ENCODE measurements around the gene GPR31. TPM values are rescaled to one million over a fixed set of nuclear protein-coding genes. Genes with fewer than 3 reads are reported as not detected.

The GPR31 gene
- total and polyA plus RNA-seq, 2 donors (not counting 1 experiment from before 2014, with no cell fraction given): not detected

DNA sequence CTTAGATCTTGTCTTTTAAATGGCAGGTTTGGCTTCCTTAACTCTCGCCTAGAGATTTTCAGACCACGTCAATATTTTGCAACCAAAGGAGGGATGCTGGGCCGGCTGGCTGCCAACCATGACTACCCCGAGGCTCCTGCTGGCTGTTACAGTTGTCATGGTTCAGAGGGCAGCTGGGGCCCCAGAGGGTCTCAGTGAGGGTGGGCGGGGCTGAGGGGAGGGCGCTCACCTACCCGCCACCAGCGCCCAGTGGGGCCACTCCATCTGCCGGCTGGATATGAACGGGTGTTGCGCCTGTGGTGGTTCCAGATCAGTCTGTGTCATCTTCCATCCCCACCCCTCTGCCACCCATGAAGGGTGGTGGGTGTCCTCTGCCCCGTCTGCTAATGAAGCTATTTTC is 12.3 kb downstream of the GPR31 start:
- no peak overlapping the region for H3K27ac ChIP-seq (ENCODE audit: low read length in 2 of 2)
- H3K27ac Mint-ChIP-seq: no peak overlapping the region
- ChIA-PET POLR2A (interaction anchor here (0.7 kb wide), 2 partner anchors 17 to 57 kb away, joined by 3 read pairs; no protein-coding TSS in a partner anchor), CTCF (interaction anchor here (0.6 to 21.7 kb wide), 5 partner anchors 22 to 358 kb away, joined by 4 to 437 read pairs (median 4); partner anchors contain the start of gene CCR6)
- 74% methylated on average over 5 of the region's 12 CpGs for WGBS (ENCODE audit: insufficient coverage)
- H3K4me3 Mint-ChIP-seq: peak overlapping the region; percentile 35
- H3K4me1 ChIP-seq (ENCODE audit: control insufficient read depth in 2 of 2, insufficient read depth in 2 of 2, low read length in 2 of 2): peaks cover 24 to 28% of the 10 kb centered on the region in 2 donors
- H3K9me3 ChIP-seq (ENCODE audit: control extremely low read depth in 1 of 3, control insufficient read depth in 2 of 3, insufficient read depth in 1 of 3, low read length in 2 of 3): no peaks in the 10 kb centered on the region
- intact Hi-C loops (cut with micrococcal nuclease): no loop called here
- H3K36me3 ChIP-seq (replicated peaks in 1 of 2; ENCODE audit: control extremely low read depth in 1 of 2, control insufficient read depth in 1 of 2, extremely low read depth in 1 of 2, insufficient read depth in 2 of 2, low read length in 1 of 2): peaks cover 0 to 6% of the 10 kb centered on the region in 2 experiments
- ATAC-seq (ENCODE audit: low read depth): no peak
- peaks cover 7% of the 10 kb centered on the region for H4K20me1 ChIP-seq (ENCODE audit: control insufficient read depth, insufficient read depth, low read length, poor library complexity, severe bottlenecking)
- H3K79me2 ChIP-seq (ENCODE audit: control insufficient read depth, insufficient read depth, low read length): peaks cover 64% of the 10 kb centered on the region
- no peaks in the 10 kb centered on the region for H3K27me3 ChIP-seq (replicated peaks in 1 of 4; ENCODE audit: control extremely low read depth in 1 of 4, control insufficient read depth in 3 of 4, insufficient read depth in 4 of 4, low read length in 3 of 4)
- H3K4me2 ChIP-seq (replicated peaks; ENCODE audit: low read depth, low read length, poor library complexity, severe bottlenecking): peak overlapping the region; percentile 34
- DNase-seq: no peak
- H2AFZ ChIP-seq (ENCODE audit: insufficient read depth, low read depth, low read length, poor library complexity, severe bottlenecking): peak overlapping the region; percentile 39
- no peaks in the 10 kb centered on the region for H3K27me3 Mint-ChIP-seq
- TF ChIP-seq, protein P1, sequence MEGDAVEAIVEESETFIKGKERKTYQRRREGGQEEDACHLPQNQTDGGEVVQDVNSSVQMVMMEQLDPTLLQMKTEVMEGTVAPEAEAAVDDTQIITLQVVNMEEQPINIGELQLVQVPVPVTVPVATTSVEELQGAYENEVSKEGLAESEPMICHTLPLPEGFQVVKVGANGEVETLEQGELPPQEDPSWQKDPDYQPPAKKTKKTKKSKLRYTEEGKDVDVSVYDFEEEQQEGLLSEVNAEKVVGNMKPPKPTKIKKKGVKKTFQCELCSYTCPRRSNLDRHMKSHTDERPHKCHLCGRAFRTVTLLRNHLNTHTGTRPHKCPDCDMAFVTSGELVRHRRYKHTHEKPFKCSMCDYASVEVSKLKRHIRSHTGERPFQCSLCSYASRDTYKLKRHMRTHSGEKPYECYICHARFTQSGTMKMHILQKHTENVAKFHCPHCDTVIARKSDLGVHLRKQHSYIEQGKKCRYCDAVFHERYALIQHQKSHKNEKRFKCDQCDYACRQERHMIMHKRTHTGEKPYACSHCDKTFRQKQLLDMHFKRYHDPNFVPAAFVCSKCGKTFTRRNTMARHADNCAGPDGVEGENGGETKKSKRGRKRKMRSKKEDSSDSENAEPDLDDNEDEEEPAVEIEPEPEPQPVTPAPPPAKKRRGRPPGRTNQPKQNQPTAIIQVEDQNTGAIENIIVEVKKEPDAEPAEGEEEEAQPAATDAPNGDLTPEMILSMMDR (IDR thresholded peaks at IDR 0.05): no peak
- no peak for TF ChIP-seq EZH2 (IDR thresholded peaks at IDR 0.05; ENCODE audit: borderline replicate concordance, insufficient read depth, low read depth, low read length, poor library complexity, severe bottlenecking)
- no peak overlapping the region for H3K4me3 ChIP-seq (ENCODE audit: control extremely low read depth in 1 of 5, extremely low read depth in 1 of 5, insufficient read depth in 1 of 5, low read depth in 2 of 5, low read length in 4 of 5)
- peaks cover 33% of the 10 kb centered on the region for H3K4me1 Mint-ChIP-seq
- H3K9ac ChIP-seq (ENCODE audit: low read length): no peak overlapping the region
- H3K9me3 Mint-ChIP-seq (ENCODE audit: insufficient read depth): no peaks in the 10 kb centered on the region

DNA sequence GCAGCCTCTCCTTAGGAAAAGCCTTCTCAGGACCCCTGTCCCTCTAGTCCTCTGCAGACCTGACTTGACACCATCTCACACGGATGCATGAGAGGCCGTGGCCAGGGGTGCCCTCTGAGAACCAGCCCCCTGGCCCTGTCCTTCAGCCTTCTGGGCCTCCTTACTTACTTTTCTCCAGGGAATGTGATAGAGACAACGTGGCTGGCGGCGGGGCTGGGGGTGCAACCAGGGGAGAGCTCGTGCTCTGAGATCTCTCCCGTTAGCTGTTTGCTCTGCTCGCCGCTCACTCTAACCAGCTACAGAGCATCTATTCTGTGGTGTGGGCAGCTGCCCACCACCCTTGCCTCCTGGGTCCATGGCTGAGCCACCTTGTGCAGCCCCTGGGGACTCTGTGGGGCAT is 14.7 kb downstream of the GPR31 start:
- ChIA-PET CTCF (interaction anchor here (1.2 to 21.7 kb wide), 12 partner anchors 10 to 371 kb away, joined by 3 to 437 read pairs (median 15); partner anchors contain the start of genes CCR6 and CEP43), POLR2A (no interaction called here)
- Histone ChIP-seq H3K4me2 (replicated peaks; ENCODE audit: low read depth, low read length, poor library complexity, severe bottlenecking) (no peak overlapping the region), H2AFZ (ENCODE audit: insufficient read depth, low read depth, low read length, poor library complexity, severe bottlenecking) (no peak overlapping the region), H3K4me3 (ENCODE audit: control extremely low read depth in 1 of 5, extremely low read depth in 1 of 5, insufficient read depth in 1 of 5, low read depth in 2 of 5, low read length in 4 of 5) (no peak overlapping the region), H3K27ac (ENCODE audit: low read length in 2 of 2) (peak overlapping the region in 1 of 2 donors; percentile 13), H3K9ac (ENCODE audit: low read length) (no peak overlapping the region), H4K20me1 (ENCODE audit: control insufficient read depth, insufficient read depth, low read length, poor library complexity, severe bottlenecking) (peaks cover 7% of the 10 kb centered on the region), H3K4me1 (ENCODE audit: control insufficient read depth in 2 of 2, insufficient read depth in 2 of 2, low read length in 2 of 2) (peaks cover 29 to 32% of the 10 kb centered on the region in 2 donors), H3K9me3 (ENCODE audit: control extremely low read depth in 1 of 3, control insufficient read depth in 2 of 3, insufficient read depth in 1 of 3, low read length in 2 of 3) (no peaks in the 10 kb centered on the region), H3K27me3 (replicated peaks in 1 of 4; ENCODE audit: control extremely low read depth in 1 of 4, control insufficient read depth in 3 of 4, insufficient read depth in 4 of 4, low read length in 3 of 4) (no peaks in the 10 kb centered on the region), H3K79me2 (ENCODE audit: control insufficient read depth, insufficient read depth, low read length) (peaks cover 76% of the 10 kb centered on the region), H3K36me3 (replicated peaks in 1 of 2; ENCODE audit: control extremely low read depth in 1 of 2, control insufficient read depth in 1 of 2, extremely low read depth in 1 of 2, insufficient read depth in 2 of 2, low read length in 1 of 2) (peaks cover 0 to 14% of the 10 kb centered on the region in 2 experiments)
- peaks cover 49% of the 10 kb centered on the region for H3K4me1 Mint-ChIP-seq
- no peak overlapping the region for H3K27ac Mint-ChIP-seq
- DNase-seq: no peak
- TF ChIP-seq, protein P1 (IDR thresholded peaks at IDR 0.05): no peak
- TF ChIP-seq EZH2 (IDR thresholded peaks at IDR 0.05; ENCODE audit: borderline replicate concordance, insufficient read depth, low read depth, low read length, poor library complexity, severe bottlenecking): no peak
- 96% methylated on average over 9 of the region's 9 CpGs for WGBS (ENCODE audit: insufficient coverage)
- intact Hi-C loops (cut with micrococcal nuclease): no loop called here
- no peaks in the 10 kb centered on the region for H3K9me3 Mint-ChIP-seq (ENCODE audit: insufficient read depth)
- H3K27me3 Mint-ChIP-seq: no peaks in the 10 kb centered on the region
- H3K4me3 Mint-ChIP-seq: no peak overlapping the region
- ATAC-seq (ENCODE audit: low read depth): no peak
